SK-N-SH treated with all-trans-retinoic acid at 6 μM for 48 hours (cell line): ENCODE data around the gene CASTOR1.

Experiments
- BACH2 ChIP-seq: fragments of 250-450 bp; sonication (Bioruptor Pico); IDR thresholded peaks from 2 replicates; pipeline ENCODE4 v1.9.0; 2021; ENCODE audit warnings: mild to moderate bottlenecking, borderline replicate concordance
- CREB5 ChIP-seq: fragments of 250-450 bp; sonication (Bioruptor Pico); IDR thresholded peaks from 2 replicates; pipeline ENCODE4 v1.5.1; 2020; ENCODE audit warnings: low read depth, mild to moderate bottlenecking, moderate library complexity
- CSDC2 ChIP-seq: fragments of 250-450 bp; sonication (Bioruptor Pico); IDR thresholded peaks from 2 replicates; pipeline ENCODE4 v1.5.0; 2020; ENCODE audit warnings: mild to moderate bottlenecking, moderate library complexity
- ISL1 ChIP-seq: fragments of 250-450 bp; sonication (Bioruptor Pico); IDR thresholded peaks from 2 replicates; pipeline ENCODE4 v2.1.2; 2022; ENCODE audit warnings: mild to moderate bottlenecking, moderate library complexity
- PATZ1 ChIP-seq: fragments of 250-450 bp; sonication (Bioruptor Pico); IDR thresholded peaks from 2 replicates; pipeline ENCODE4 v1.8.0; 2020; ENCODE audit warnings: mild to moderate bottlenecking, moderate library complexity, borderline replicate concordance
- ZFP3 ChIP-seq: fragments of 250-450 bp; sonication (Bioruptor Pico); IDR thresholded peaks from 2 replicates; pipeline ENCODE4 v1.5.0; 2020; ENCODE audit warnings: mild to moderate bottlenecking, moderate library complexity

DNA sequence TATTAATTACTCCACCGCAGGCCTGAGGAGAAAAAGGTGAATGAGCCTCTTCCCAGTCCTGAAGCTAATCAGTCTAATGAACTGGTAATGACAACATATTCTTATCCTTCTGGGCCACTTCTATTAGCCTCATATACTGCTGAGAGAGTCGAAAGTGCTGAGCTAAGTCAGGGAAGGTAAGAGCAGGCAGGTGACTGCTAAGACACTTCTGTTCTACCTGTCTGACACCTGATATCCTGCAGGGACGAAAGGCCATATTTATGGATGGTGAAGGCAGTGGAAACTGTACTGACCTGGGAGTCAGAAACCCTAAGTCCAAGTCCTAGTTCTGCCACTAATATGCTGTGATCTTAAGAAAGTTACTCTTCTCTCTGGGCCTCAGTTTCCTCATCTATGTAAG lies 33.9 kb upstream of the CASTOR1 start:
- no peak for TF ChIP-seq ISL1
- TF ChIP-seq BACH2 (CRISPR knock-in tag) = no peak
- no peak for TF ChIP-seq ZFP3 (CRISPR knock-in tag)
- TF ChIP-seq PATZ1 (CRISPR knock-in tag) = no peak
- no peak for TF ChIP-seq CSDC2 (CRISPR knock-in tag)
- no peak for TF ChIP-seq CREB5 (CRISPR knock-in tag)
